A549 (cell line): Measurements from ENCODE around the gene TBC1D2B. TPM values are rescaled to one million over a fixed set of nuclear protein-coding genes. Genes with fewer than 3 reads are reported as not detected.
A peak's percentile ranks its signal among the peaks of the same experiment; 100 is the strongest.

Source experiments
- ATAC-seq, 2 experiments: fragments of 200-7000 bp in 1 of 2; fragments of >200 bp in 1 of 2; cut with Nextera tagmentation in 1 of 2; cut with Tn5 transposase in 1 of 2; 3 replicates each; pipeline versions ENCODE4 v1.8.0 to v1.9.1; 2018 to 2020; ENCODE audit warnings: mild to moderate bottlenecking in 1 of 2, moderate library complexity in 1 of 2
- CTCF ChIA-PET: fragments of 300-600 bp; sonication (Branson Sonifier 250); formaldehyde crosslinking; extraction: SDS; loops from one replicate; lab custom pipeline; 2021; ENCODE audit warnings: antibody characterized with exemption, inconsistent platforms; lab: Yijun Ruan, JAX
- POLR2A ChIA-PET: fragments of 350-600 bp; formaldehyde crosslinking; extraction: SDS; loops from one replicate; lab custom pipeline; 2021; ENCODE audit warnings: antibody characterized with exemption, inconsistent platforms; lab: Yijun Ruan, JAX
- DNase-seq, 2 experiments: peaks; one replicate each; pipeline versions ENCODE4 v3.0.0 to v3.0.0-alpha.2; 2011 to 2016; ENCODE audit warnings: low read depth in 1 of 2, low spot score in 1 of 2
- FAIRE-seq: peaks from 2 replicates; lab custom pipeline; 2011; peaks lifted over from hg19 to GRCh38; lab: Jason Lieb, UNC
- H3K27ac ChIP-seq, 2 experiments: fragments of >200 bp; sonication (Bioruptor Twin); formaldehyde crosslinking; 3 replicates each; pipeline ENCODE4 v1.5.1; 2016 to 2017
- H3K4me1 ChIP-seq: fragments of >200 bp; sonication (Bioruptor Twin); formaldehyde crosslinking; 3 replicates; pipeline ENCODE4 v1.6.1; 2016
- H3K4me2 ChIP-seq: fragments of >200 bp; sonication (Bioruptor Twin); formaldehyde crosslinking; 3 replicates; pipeline ENCODE4 v1.6.1; 2016
- H3K4me3 ChIP-seq: fragments of >200 bp; sonication (Bioruptor Twin); formaldehyde crosslinking; 3 replicates; pipeline ENCODE4 v1.5.1; 2016
- H3K9me3 ChIP-seq: fragments of >200 bp; sonication (Bioruptor Twin); formaldehyde crosslinking; 3 replicates; pipeline ENCODE4 v1.6.1; 2016
- BHLHE40 ChIP-seq: IDR thresholded peaks from 2 replicates; pipeline ENCODE4 v1.6.1; 2012; ENCODE audit warnings: low read depth, low read length, inconsistent platforms
- CBX8 ChIP-seq: fragments of 200-600 bp; sonication (generic); IDR thresholded peaks from 2 replicates; pipeline ENCODE4 v1.6.1; 2016
- CEBPB ChIP-seq, 2 experiments: fragments of >200 bp in 1 of 2; sonication (Bioruptor Twin) in 1 of 2; formaldehyde crosslinking in 1 of 2; IDR thresholded peaks; 2 replicates each; pipeline ENCODE4 v1.6.1; 2012 to 2016
- CHD4 ChIP-seq: fragments of 200-600 bp; sonication (generic); IDR thresholded peaks from 2 replicates; pipeline ENCODE4 v1.6.1; 2016; ENCODE audit warnings: antibody characterized with exemption, mild to moderate bottlenecking, borderline replicate concordance
- EHF ChIP-seq: fragments of 250-450 bp; sonication (Bioruptor Pico); IDR thresholded peaks from 2 replicates; pipeline ENCODE4 v1.5.0; 2020; ENCODE audit warnings: mild to moderate bottlenecking
- EHMT2 ChIP-seq: fragments of 200-600 bp; sonication (generic); IDR thresholded peaks from 2 replicates; pipeline ENCODE4 v1.6.1; 2016; ENCODE audit warnings: antibody characterized with exemption, low read depth, mild to moderate bottlenecking, moderate library complexity
- FOSB ChIP-seq: fragments of 250-450 bp; sonication (Bioruptor Pico); IDR thresholded peaks from 2 replicates; pipeline ENCODE4 v1.5.0; 2020; ENCODE audit warnings: mild to moderate bottlenecking, moderate library complexity
- FOSL2 ChIP-seq, 2 experiments: fragments of 450-650 bp in 1 of 2; fragments of >200 bp in 1 of 2; sonication (Bioruptor Twin) in 1 of 2; formaldehyde crosslinking; IDR thresholded peaks; 2 replicates each; pipeline versions ENCODE4 v1.5.0 to v1.6.1; 2016 to 2020; ENCODE audit warnings: mild to moderate bottlenecking in 1 of 2, moderate library complexity in 1 of 2
- GATA3 ChIP-seq: IDR thresholded peaks from 2 replicates; pipeline ENCODE4 v1.6.1; 2012; ENCODE audit warnings: borderline replicate concordance
- HES2 ChIP-seq: fragments of >200 bp; sonication (Bioruptor Twin); formaldehyde crosslinking; IDR thresholded peaks from 2 replicates; pipeline ENCODE4 v1.6.1; 2016
- HEYL ChIP-seq: fragments of 250-450 bp; sonication (Bioruptor Pico); IDR thresholded peaks from 2 replicates; pipeline ENCODE4 v1.8.0; 2021; ENCODE audit warnings: mild to moderate bottlenecking, moderate library complexity
- JUNB ChIP-seq: fragments of >200 bp; sonication (Bioruptor Twin); formaldehyde crosslinking; IDR thresholded peaks from 2 replicates; pipeline ENCODE4 v1.6.1; 2016
- MAFK ChIP-seq: fragments of 450-650 bp; IDR thresholded peaks from 2 replicates; pipeline ENCODE4 v1.6.1; 2014; ENCODE audit not compliant: partially characterized antibody
- MAZ ChIP-seq: fragments of 150-350 bp; IDR thresholded peaks from 2 replicates; pipeline ENCODE4 v1.6.1; 2014; ENCODE audit warnings: antibody characterized with exemption, low read depth, low read length, borderline replicate concordance
- MYC ChIP-seq: IDR thresholded peaks from 2 replicates; pipeline ENCODE4 v1.6.1; 2012; ENCODE audit warnings: mild to moderate bottlenecking, inconsistent platforms, low read length, improper control_type of control experiment, borderline replicate concordance
- NFE2L2 ChIP-seq: fragments of 150-350 bp; conservative IDR thresholded peaks from 2 replicates; pipeline ENCODE4 v1.6.1; 2014; ENCODE audit warnings: low read length
- NPAS2 ChIP-seq: fragments of 250-450 bp; sonication (Bioruptor Pico); IDR thresholded peaks from 2 replicates; pipeline ENCODE4 v1.8.0; 2022; ENCODE audit warnings: mild to moderate bottlenecking, moderate library complexity, borderline replicate concordance
- NR3C1 ChIP-seq: fragments of >200 bp; sonication (Bioruptor Twin); formaldehyde crosslinking; IDR thresholded peaks from 3 replicates; pipeline ENCODE4 v1.6.1; 2017
- PHF8 ChIP-seq: fragments of 200-600 bp; sonication (generic); IDR thresholded peaks from 2 replicates; pipeline ENCODE4 v1.6.1; 2016; ENCODE audit warnings: low read depth, mild to moderate bottlenecking, antibody characterized with exemption, moderate library complexity, borderline replicate concordance
- RAD21 ChIP-seq, 2 experiments: fragments of >200 bp in 1 of 2; sonication (Bioruptor Twin) in 1 of 2; formaldehyde crosslinking in 1 of 2; IDR thresholded peaks in 1 of 2; conservative IDR thresholded peaks in 1 of 2; 2 replicates in 1 of 2; 3 replicates in 1 of 2; pipeline ENCODE4 v1.6.1; 2012 to 2018; ENCODE audit warnings: inconsistent platforms in 1 of 2
- RARB ChIP-seq: fragments of 250-450 bp; sonication (Bioruptor Pico); IDR thresholded peaks from 2 replicates; pipeline ENCODE4 v1.8.0; 2021; ENCODE audit warnings: mild to moderate bottlenecking, moderate library complexity
- RFX5 ChIP-seq: fragments of 450-650 bp; IDR thresholded peaks from 2 replicates; pipeline ENCODE4 v1.7.1; 2014; ENCODE audit warnings: antibody characterized with exemption, mild to moderate bottlenecking, moderate library complexity
- SREBF2 ChIP-seq: fragments of 450-650 bp; IDR thresholded peaks from 2 replicates; pipeline ENCODE4 v1.6.1; 2014; ENCODE audit warnings: mild to moderate bottlenecking, moderate library complexity
- ZSCAN20 ChIP-seq: fragments of 250-450 bp; sonication (Bioruptor Pico); IDR thresholded peaks from 2 replicates; pipeline ENCODE4 v1.8.0; 2022; ENCODE audit warnings: mild to moderate bottlenecking, moderate library complexity
- WGBS: methylation state at CpG from one replicate; pipeline ENCODE4 v1.1.6; 2017; ENCODE audit errors: missing lambda C conversion rate; 5-methylcytosine and 5-hydroxymethylcytosine counted together
- polyA plus RNA-seq, 4 experiments: library from polyadenylated mRNA; depleted of rRNA in 3 of 4; stranded (reverse); fragments of >200 nt; fragmentation: RNase III in 1 of 4; extraction: RNeasy Plus Mini Kit Qiagen cat#74134 plus additional on column Dnase treatment in 1 of 4; gene quantifications; 2 replicates in 3 of 4; 3 replicates in 1 of 4; pipeline ENCODE4 v1.2.3, GENCODE V29; 2011 to 2017
- TF ChIP-seq, protein P1 (sequence below): IDR thresholded peaks from 2 replicates; pipeline ENCODE4 v1.6.1; 2012; ENCODE audit warnings: low read depth, borderline replicate concordance
- TF ChIP-seq, protein P2 (sequence below): fragments of >200 bp; sonication (Bioruptor Twin); formaldehyde crosslinking; IDR thresholded peaks from 3 replicates; pipeline ENCODE4 v1.5.1; 2016

The TBC1D2B gene
- polyA plus RNA-seq, 2 of the 4 experiments (the other 2 are of a cell fraction): 13.6 to 13.9 TPM

DNA sequence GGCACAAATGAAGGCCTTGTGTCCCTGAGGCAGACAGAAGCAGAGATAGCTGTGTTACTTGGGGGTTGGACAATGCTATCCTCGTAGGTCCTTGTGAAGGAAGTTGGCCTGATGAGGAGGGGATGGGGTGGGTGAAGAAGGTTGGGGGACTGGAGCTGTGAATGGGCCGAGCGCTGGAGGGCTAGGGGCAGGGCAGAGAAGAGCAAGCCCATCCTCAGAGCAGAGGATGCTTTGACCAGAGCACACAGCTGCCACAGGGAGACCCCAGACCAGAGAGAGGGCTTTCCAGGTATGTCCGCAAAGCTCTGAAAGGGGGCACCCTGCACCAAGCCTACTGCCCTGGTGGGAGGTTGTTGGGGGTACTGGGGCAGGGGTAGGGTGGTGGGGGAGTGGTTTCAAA lies 5.7 kb upstream of the TBC1D2B start:
- TF ChIP-seq EHMT2: no peak
- TF ChIP-seq, protein P1, sequence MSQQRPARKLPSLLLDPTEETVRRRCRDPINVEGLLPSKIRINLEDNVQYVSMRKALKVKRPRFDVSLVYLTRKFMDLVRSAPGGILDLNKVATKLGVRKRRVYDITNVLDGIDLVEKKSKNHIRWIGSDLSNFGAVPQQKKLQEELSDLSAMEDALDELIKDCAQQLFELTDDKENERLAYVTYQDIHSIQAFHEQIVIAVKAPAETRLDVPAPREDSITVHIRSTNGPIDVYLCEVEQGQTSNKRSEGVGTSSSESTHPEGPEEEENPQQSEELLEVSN: no peak
- Histone ChIP-seq H3K4me3 (no peak overlapping the region), H3K4me2 (no peak overlapping the region), H3K9me3 (no peaks in the 10 kb centered on the region), H3K4me1 (0 out of 3 replicates have a peak, but pooled peaks cover under 1% of the 10 kb centered on the region), H3K27ac (no peak overlapping the region)
- WGBS: 83% methylated on average over 4 of the region's 4 CpGs
- ChIA-PET POLR2A (interaction anchor here (1.0 kb wide), 1 partner anchor 13 kb away, joined by 6 read pairs; no protein-coding TSS in a partner anchor), CTCF (interaction anchor here (0.9 to 8.2 kb wide), 8 partner anchors 11 to 157 kb away, joined by 3 to 57 read pairs (median 5); no protein-coding TSS in a partner anchor)
- FAIRE-seq (no peak), DNase-seq (no peak), ATAC-seq (no peak)

DNA sequence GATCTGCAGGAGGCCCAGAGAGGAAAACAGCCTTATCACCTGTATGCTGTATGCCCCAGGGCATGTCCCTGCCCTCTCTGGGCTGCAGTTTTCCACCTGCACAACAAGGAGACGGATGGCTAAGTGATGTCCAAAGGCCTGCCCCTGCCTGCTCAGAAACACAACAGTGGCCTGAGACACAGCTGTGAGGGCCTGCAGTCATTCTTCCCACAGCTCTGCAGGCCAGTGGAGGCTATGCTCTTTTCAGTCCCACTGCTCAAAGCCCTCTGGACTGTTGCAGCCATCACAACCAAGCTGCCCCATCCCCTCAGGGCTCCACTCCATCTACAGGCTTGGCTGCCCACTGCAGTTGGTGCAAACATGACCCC lies 5.2 kb upstream of the TBC1D2B start:
- WGBS: 82% methylated on average over 1 of the region's 1 CpG
- H3K27ac ChIP-seq: no peak overlapping the region
- ChIA-PET POLR2A (interaction anchor here (1.0 kb wide), 1 partner anchor 12 kb away, joined by 6 read pairs; no protein-coding TSS in a partner anchor), CTCF (interaction anchor here (0.9 to 8.2 kb wide), 9 partner anchors 8 to 124 kb away, joined by 3 to 57 read pairs (median 5); no protein-coding TSS in a partner anchor)
- ATAC-seq (peak in 1 of 2 experiments; percentile 31; a peak in 2 of 6 replicates), FAIRE-seq (no peak), DNase-seq (no peak)
- no peaks in the 10 kb centered on the region for H3K9me3 ChIP-seq
- no peak for TF ChIP-seq RAD21 (conservative IDR thresholded peaks at IDR 0.05 in 1 of 2, IDR thresholded peaks at IDR 0.05 in 1 of 2)
- no peak for TF ChIP-seq FOSB (CRISPR knock-in tag)
- no peak for TF ChIP-seq GATA3
- TF ChIP-seq JUNB: no peak
- no peak for TF ChIP-seq NR3C1
- TF ChIP-seq MAZ: no peak
- TF ChIP-seq, protein P2, sequence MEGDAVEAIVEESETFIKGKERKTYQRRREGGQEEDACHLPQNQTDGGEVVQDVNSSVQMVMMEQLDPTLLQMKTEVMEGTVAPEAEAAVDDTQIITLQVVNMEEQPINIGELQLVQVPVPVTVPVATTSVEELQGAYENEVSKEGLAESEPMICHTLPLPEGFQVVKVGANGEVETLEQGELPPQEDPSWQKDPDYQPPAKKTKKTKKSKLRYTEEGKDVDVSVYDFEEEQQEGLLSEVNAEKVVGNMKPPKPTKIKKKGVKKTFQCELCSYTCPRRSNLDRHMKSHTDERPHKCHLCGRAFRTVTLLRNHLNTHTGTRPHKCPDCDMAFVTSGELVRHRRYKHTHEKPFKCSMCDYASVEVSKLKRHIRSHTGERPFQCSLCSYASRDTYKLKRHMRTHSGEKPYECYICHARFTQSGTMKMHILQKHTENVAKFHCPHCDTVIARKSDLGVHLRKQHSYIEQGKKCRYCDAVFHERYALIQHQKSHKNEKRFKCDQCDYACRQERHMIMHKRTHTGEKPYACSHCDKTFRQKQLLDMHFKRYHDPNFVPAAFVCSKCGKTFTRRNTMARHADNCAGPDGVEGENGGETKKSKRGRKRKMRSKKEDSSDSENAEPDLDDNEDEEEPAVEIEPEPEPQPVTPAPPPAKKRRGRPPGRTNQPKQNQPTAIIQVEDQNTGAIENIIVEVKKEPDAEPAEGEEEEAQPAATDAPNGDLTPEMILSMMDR: no peak
- TF ChIP-seq, all 56 proteins: peak for 0
- Histone ChIP-seq H3K4me3 (no peak overlapping the region), H3K4me1 (0 out of 3 replicates have a peak, but pooled peaks cover 4% of the 10 kb centered on the region), H3K4me2 (no peak overlapping the region)

DNA sequence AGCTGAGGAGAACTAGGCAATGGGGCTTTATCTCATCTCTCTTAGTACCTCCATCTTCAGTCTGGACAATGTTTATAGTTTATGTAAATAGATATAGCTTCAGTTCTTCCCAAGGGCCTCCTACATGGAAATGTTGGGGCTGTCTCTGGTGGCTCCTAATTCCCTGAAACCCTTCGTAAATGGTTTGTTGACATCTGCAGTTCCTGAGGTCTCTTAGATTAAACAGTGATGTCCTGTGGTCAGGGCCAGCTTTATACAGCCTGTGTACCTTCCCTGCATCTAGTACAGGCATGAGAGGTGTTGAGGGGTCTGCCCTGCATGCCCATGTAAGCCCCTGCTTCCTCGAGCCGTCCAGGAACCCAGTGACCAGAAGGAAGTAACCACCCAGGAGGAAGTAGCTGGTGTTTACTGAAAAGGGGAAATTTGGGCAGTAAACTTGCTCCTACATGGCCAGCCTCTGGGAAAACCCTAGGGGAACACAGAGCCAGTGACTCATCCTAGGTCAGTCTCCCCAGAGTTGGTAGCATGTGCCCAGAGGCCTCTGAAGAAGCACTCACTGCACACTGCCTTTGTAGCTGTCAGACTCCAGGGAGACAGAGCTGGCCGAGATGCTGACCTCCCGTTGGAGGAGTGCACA lies 4.7 kb upstream of the TBC1D2B start:
- Histone ChIP-seq H3K4me2 (no peak overlapping the region), H3K4me1 (0 out of 3 replicates have a peak, but pooled peaks cover 4% of the 10 kb centered on the region), H3K9me3 (no peaks in the 10 kb centered on the region), H3K27ac (no peak overlapping the region), H3K4me3 (no peak overlapping the region)
- CTCF ChIA-PET: interaction anchor here (1.0 to 8.2 kb wide), 9 partner anchors 9 to 120 kb away, joined by 3 to 57 read pairs (median 5); no protein-coding TSS in a partner anchor
- 68% methylated on average over 5 of the region's 5 CpGs for whole genome bisulfite sequencing
- TF ChIP-seq GATA3 (no peak), RARB (no peak), CBX8 (no peak), MYC (no peak), RFX5 (no peak), CHD4 (no peak), EHF (CRISPR knock-in tag) (no peak), NPAS2 (CRISPR knock-in tag) (no peak), MAFK (no peak), ZSCAN20 (CRISPR knock-in tag) (no peak), FOSL2 (IDR thresholded peaks at IDR 0.05) (no peak), FOSL2 (CRISPR knock-in tag; IDR thresholded peaks at IDR 0.05) (no peak), JUNB (no peak), HEYL (CRISPR knock-in tag) (no peak), NFE2L2 (no peak), CEBPB (IDR thresholded peaks at IDR 0.05) (no peak), BHLHE40 (no peak), SREBF2 (no peak), PHF8 (no peak), HES2 (no peak)
- TF ChIP-seq, protein P2: no peak
- no peak for FAIRE-seq
- DNase-seq: no peak
- POLR2A ChIA-PET: interaction anchor here (1.0 kb wide), 1 partner anchor 12 kb away, joined by 6 read pairs; no protein-coding TSS in a partner anchor
- no peak; a peak in 1 of 6 replicates for ATAC-seq
